HepG2 (cell line): ENCODE data around the gene PHRF1. TPM values are rescaled to one million over a fixed set of nuclear protein-coding genes. Genes with fewer than 3 reads are reported as not detected.

Experiments
- ATAC-seq: fragments of 200-7000 bp; cut with Tn5 transposase; 3 replicates; pipeline ENCODE4 v1.9.1; 2020; ENCODE audit warnings: mild to moderate bottlenecking, moderate library complexity
- BruUV-seq: library from RNA; stranded (reverse); fragments of 400-500 nt; replicated peaks from 2 replicates; lab custom pipeline; 2021; lab: Mats Ljungman, UMichigan
- CTCF ChIA-PET: fragments of 300-600 bp; formaldehyde crosslinking; extraction: SDS; loops from one replicate; lab custom pipeline; 2021; ENCODE audit warnings: low total read pairs, inconsistent platforms, low intra/inter-chr PET ratio; lab: Yijun Ruan, JAX
- POLR2A ChIA-PET: fragments of 350-600 bp; sonication (Branson Sonifier 250); formaldehyde crosslinking; loops from one replicate; lab custom pipeline; 2020; ENCODE audit warnings: antibody characterized with exemption, inconsistent platforms; lab: Yijun Ruan, JAX
- DNase-seq: peaks from one replicate; pipeline ENCODE4 v3.0.0-alpha.2; 2015; ENCODE audit warnings: low spot score
- FAIRE-seq: peaks from 3 replicates; lab custom pipeline; 2011; peaks lifted over from hg19 to GRCh38; lab: Jason Lieb, UNC
- H2AFZ ChIP-seq: one replicate; pipeline ENCODE4 v1.6.1; 2011; ENCODE audit warnings: low read length, inconsistent platforms
- H3K27ac ChIP-seq: fragments of 300-600 bp; 3 replicates; pipeline ENCODE4 v1.8.0; 2011; ENCODE audit warnings: mixed run types, mild to moderate bottlenecking, mixed read lengths, low read length, inconsistent platforms; ENCODE audit not compliant: insufficient read depth; ENCODE audit errors: extremely low read length
- H3K27me3 ChIP-seq, 2 experiments: fragments of 200-600 bp in 1 of 2; 2 replicates in 1 of 2; 3 replicates in 1 of 2; pipeline versions ENCODE4 v1.6.0 to v1.8.0; 2011; ENCODE audit warnings: low read length in 2 of 2, mild to moderate bottlenecking in 2 of 2, moderate library complexity in 2 of 2, inconsistent platforms in 1 of 2; ENCODE audit not compliant: insufficient read depth in 2 of 2, control insufficient read depth in 1 of 2
- H3K36me3 ChIP-seq, 2 experiments: fragments of 200-600 bp in 1 of 2; replicated peaks in 1 of 2; 2 replicates in 1 of 2; 3 replicates in 1 of 2; pipeline versions ENCODE4 v1.5.1 to v1.8.0; 2011; ENCODE audit warnings: low read length in 2 of 2, inconsistent platforms in 1 of 2; ENCODE audit not compliant: insufficient read depth in 2 of 2, control insufficient read depth in 1 of 2
- H3K4me1 ChIP-seq: 2 replicates; pipeline ENCODE4 v1.5.1; 2012; ENCODE audit warnings: low read length, inconsistent platforms; ENCODE audit not compliant: insufficient read depth
- H3K4me2 ChIP-seq: 2 replicates; pipeline ENCODE4 v1.6.0; 2011; ENCODE audit warnings: low read depth, low read length, inconsistent platforms
- H3K4me3 ChIP-seq, 3 experiments: fragments of 200-600 bp in 1 of 3; sonication (generic), shearing (Covaris generic) in 1 of 3; replicated peaks in 1 of 3; 2 replicates each; pipeline ENCODE4 v1.5.1; 2011 to 2016; ENCODE audit warnings: low read length in 3 of 3, inconsistent platforms in 2 of 3, low read depth in 2 of 3, mild to moderate bottlenecking in 2 of 3, control low read depth in 1 of 3, mixed read lengths in 1 of 3; ENCODE audit not compliant: insufficient read depth in 1 of 3
- H3K79me2 ChIP-seq: one replicate; pipeline ENCODE4 v1.6.1; 2011; ENCODE audit warnings: low read length, inconsistent platforms; ENCODE audit not compliant: insufficient read depth
- H3K9ac ChIP-seq: 2 replicates; pipeline ENCODE4 v1.6.0; 2011; ENCODE audit warnings: mild to moderate bottlenecking, low read depth, low read length, inconsistent platforms; ENCODE audit not compliant: insufficient read depth
- H3K9me3 ChIP-seq: 2 replicates; pipeline ENCODE4 v1.5.1; 2012; ENCODE audit warnings: mild to moderate bottlenecking, low read length
- H4K20me1 ChIP-seq: 2 replicates; pipeline ENCODE4 v1.6.0; 2011; ENCODE audit warnings: inconsistent platforms, mild to moderate bottlenecking, low read length, moderate library complexity; ENCODE audit not compliant: insufficient read depth
- AGO2 ChIP-seq: fragments of 200-400 bp; formaldehyde crosslinking; optimal IDR thresholded peaks from 2 replicates; pipeline ENCODE3; 2017; ENCODE audit warnings: mild to moderate bottlenecking, low read depth, low read length, moderate library complexity
- ELF4 ChIP-seq: sonication (generic); formaldehyde crosslinking; IDR thresholded peaks from 2 replicates; pipeline ENCODE4 v1.5.0; 2020; ENCODE audit warnings: missing genetic modification reagents, mild to moderate bottlenecking, moderate library complexity, borderline replicate concordance
- RBFOX2 ChIP-seq: fragments of 200-400 bp; formaldehyde crosslinking; IDR thresholded peaks from 2 replicates; pipeline ENCODE4 v1.6.1; 2017; ENCODE audit warnings: low read depth, mild to moderate bottlenecking, low read length
- ZBTB38 ChIP-seq: sonication (generic); formaldehyde crosslinking; IDR thresholded peaks from 2 replicates; pipeline ENCODE4 v1.5.1; 2020; ENCODE audit warnings: mild to moderate bottlenecking, missing genetic modification reagents
- ZNF331 ChIP-seq: sonication (generic); formaldehyde crosslinking; IDR thresholded peaks from 2 replicates; pipeline ENCODE4 v1.4.0; 2020; ENCODE audit warnings: missing genetic modification reagents
- ZNF44 ChIP-seq: sonication (generic); formaldehyde crosslinking; IDR thresholded peaks from 2 replicates; pipeline ENCODE4 v1.5.1; 2020; ENCODE audit warnings: mild to moderate bottlenecking, missing genetic modification reagents
- ZNF776 ChIP-seq: sonication (generic); formaldehyde crosslinking; IDR thresholded peaks from 2 replicates; pipeline ENCODE4 v1.4.0; 2020; ENCODE audit warnings: mild to moderate bottlenecking, missing genetic modification reagents
- WGBS: methylation state at CpG from one replicate; pipeline ENCODE4 v1.1.6; 2017; ENCODE audit warnings: low lambda C conversion rate; 5-methylcytosine and 5-hydroxymethylcytosine counted together
- in situ Hi-C: cut with HindIII; loops from 2 replicates; pipeline ENCODE4 v1.10.0; 2017; ENCODE audit warnings: low pct_unique_long_range_greater_than_20kb; ENCODE audit not compliant: extremely low pct_ligation_motif_present
- intact Hi-C: fragments of 100-400 bp; cut with micrococcal nuclease; formaldehyde crosslinking; loops from one replicate; pipeline ENCODE4 v1.10.0; 2022; ENCODE audit not compliant: unreplicated experiment
- polyA plus RNA-seq, 8 experiments: library from polyadenylated mRNA; depleted of rRNA in 3 of 8; stranded (reverse) in 7 of 8; unstranded in 1 of 8; fragments of >200 nt; fragmentation: Illumina TruSeq in 4 of 8; extraction: Trizol in 4 of 8; gene quantifications; 2 replicates each; pipeline versions ENCODE4 v1.2.1 to v1.2.3, GENCODE V29; 2011 to 2016; ENCODE audit warnings: low read depth in 4 of 8, missing spikeins in 1 of 8, mixed read lengths in 1 of 8; ENCODE audit not compliant: insufficient read depth in 1 of 8
- total RNA-seq, 5 experiments: library from RNA; depleted of rRNA; stranded (reverse); fragments of >200 nt; fragmentation: Illumina TruSeq; extraction: Trizol; gene quantifications; 2 replicates each; pipeline ENCODE4 v1.2.3, GENCODE V29; 2016; ENCODE audit warnings: low read depth in 1 of 5
- TF ChIP-seq, protein P1 (sequence below): sonication (generic); formaldehyde crosslinking; IDR thresholded peaks from 2 replicates; pipeline ENCODE4 v1.5.1; 2020; ENCODE audit warnings: mild to moderate bottlenecking, missing genetic modification reagents, moderate library complexity
- TF ChIP-seq, protein P2 (sequence below): sonication (generic); formaldehyde crosslinking; IDR thresholded peaks from 2 replicates; pipeline ENCODE4 v1.4.0; 2020; ENCODE audit warnings: mild to moderate bottlenecking, missing genetic modification reagents

Gene PHRF1
- total and polyA plus RNA-seq, 2 of the 13 experiments (the other 11 are each of a cell fraction or from before 2014, with no cell fraction given) = 8.2 to 16.7 TPM

DNA sequence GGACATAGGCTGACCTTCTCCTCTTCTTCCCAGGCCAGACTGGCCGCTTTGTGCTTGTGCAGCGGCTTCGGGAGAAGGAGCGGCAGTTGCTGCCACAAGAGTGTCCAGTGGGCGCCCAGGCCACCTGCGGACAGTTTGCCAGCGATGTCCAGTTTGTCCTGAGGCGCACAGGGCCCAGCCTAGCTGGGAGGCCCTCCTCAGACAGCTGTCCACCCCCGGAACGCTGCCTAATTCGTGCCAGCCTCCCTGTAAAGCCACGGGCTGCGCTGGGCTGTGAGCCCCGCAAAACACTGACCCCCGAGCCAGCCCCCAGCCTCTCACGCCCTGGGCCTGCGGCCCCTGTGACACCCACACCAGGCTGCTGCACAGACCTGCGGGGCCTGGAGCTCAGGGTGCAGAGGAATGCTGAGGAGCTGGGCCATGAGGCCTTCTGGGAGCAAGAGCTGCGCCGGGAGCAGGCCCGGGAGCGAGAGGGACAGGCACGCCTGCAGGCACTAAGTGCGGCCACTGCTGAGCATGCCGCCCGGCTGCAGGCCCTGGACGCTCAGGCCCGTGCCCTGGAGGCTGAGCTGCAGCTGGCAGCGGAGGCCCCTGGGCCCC is 14.1 kb upstream of the PHRF1 start:
- no peak for DNase-seq

More for the DNA sequence above, 14.1 kb upstream of the PHRF1 start:
- Histone ChIP-seq H4K20me1 (peaks cover 18% of the 10 kb centered on the region; the same call in 1 of the 2 replicates), H3K36me3 (peaks cover 0 to 2% of the 10 kb centered on the region in 2 experiments; a peak in 3 of 5 replicates), H3K27me3 (no peaks in the 10 kb centered on the region), H3K9ac (peak overlapping the region; percentile 83), H3K9me3 (no peaks in the 10 kb centered on the region), H3K4me2 (peak overlapping the region; percentile 90), H2AFZ (no peak overlapping the region), H3K79me2 (peaks cover 17% of the 10 kb centered on the region), H3K4me1 (peaks cover 80% of the 10 kb centered on the region), H3K27ac (peak overlapping the region; percentile 87), H3K4me3 (peak overlapping the region; percentile 80 to 95 (median 92))
- ATAC-seq (no peak), FAIRE-seq (no peak)
- CTCF ChIA-PET = no interaction called here
- POLR2A ChIA-PET = interaction anchor here (0.6 to 1.5 kb wide), 10 partner anchors 7 to 166 kb away, joined by 3 to 32 read pairs (median 4); partner anchors contain the start of genes HRAS and PHRF1
- intact Hi-C loops (no loop called here), in situ Hi-C loops (no loop called here)
- WGBS = 99% methylated on average over 18 of the region's 29 CpGs
- TF ChIP-seq, protein P1, sequence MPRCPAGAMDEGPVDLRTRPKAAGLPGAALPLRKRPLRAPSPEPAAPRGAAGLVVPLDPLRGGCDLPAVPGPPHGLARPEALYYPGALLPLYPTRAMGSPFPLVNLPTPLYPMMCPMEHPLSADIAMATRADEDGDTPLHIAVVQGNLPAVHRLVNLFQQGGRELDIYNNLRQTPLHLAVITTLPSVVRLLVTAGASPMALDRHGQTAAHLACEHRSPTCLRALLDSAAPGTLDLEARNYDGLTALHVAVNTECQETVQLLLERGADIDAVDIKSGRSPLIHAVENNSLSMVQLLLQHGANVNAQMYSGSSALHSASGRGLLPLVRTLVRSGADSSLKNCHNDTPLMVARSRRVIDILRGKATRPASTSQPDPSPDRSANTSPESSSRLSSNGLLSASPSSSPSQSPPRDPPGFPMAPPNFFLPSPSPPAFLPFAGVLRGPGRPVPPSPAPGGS = 0 out of 2 replicates have a peak, but pooled peaks have one; percentile 43
- TF ChIP-seq ZNF331 (CRISPR knock-in tag) = no peak
- peak; percentile 70; the same call in 1 of the 2 replicates for TF ChIP-seq RBFOX2
- TF ChIP-seq ZBTB38 (CRISPR knock-in tag) = 0 out of 2 replicates have a peak, but pooled peaks have one; percentile 16
- TF ChIP-seq, protein P2, sequence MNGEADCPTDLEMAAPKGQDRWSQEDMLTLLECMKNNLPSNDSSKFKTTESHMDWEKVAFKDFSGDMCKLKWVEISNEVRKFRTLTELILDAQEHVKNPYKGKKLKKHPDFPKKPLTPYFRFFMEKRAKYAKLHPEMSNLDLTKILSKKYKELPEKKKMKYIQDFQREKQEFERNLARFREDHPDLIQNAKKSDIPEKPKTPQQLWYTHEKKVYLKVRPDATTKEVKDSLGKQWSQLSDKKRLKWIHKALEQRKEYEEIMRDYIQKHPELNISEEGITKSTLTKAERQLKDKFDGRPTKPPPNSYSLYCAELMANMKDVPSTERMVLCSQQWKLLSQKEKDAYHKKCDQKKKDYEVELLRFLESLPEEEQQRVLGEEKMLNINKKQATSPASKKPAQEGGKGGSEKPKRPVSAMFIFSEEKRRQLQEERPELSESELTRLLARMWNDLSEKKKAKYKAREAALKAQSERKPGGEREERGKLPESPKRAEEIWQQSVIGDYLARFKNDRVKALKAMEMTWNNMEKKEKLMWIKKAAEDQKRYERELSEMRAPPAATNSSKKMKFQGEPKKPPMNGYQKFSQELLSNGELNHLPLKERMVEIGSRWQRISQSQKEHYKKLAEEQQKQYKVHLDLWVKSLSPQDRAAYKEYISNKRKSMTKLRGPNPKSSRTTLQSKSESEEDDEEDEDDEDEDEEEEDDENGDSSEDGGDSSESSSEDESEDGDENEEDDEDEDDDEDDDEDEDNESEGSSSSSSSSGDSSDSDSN (CRISPR knock-in tag) = no peak
- no peak for TF ChIP-seq ZNF776
- TF ChIP-seq ZNF44 (CRISPR knock-in tag) = peak; percentile 81; the same call in 1 of the 2 replicates
- no peak for TF ChIP-seq ELF4
- TF ChIP-seq AGO2 = peak; percentile 53
- BruUV-seq = TSS peak; percentile 52
